HepG2 (cell line): Measurements from ENCODE around the gene PNLIPRP1.

Experiments
- CREB1 ChIP-seq, 2 experiments: fragments of 450-650 bp in 1 of 2; IDR thresholded peaks; 2 replicates each; pipeline ENCODE4 v1.6.1; 2016 to 2017; ENCODE audit warnings: control low read depth in 1 of 2, mild to moderate bottlenecking in 1 of 2, missing compliant biosample characterization in 1 of 2, missing genetic modification characterization in 1 of 2
- E2F5 ChIP-seq: sonication (generic); formaldehyde crosslinking; conservative IDR thresholded peaks from 2 replicates; pipeline ENCODE4 v1.4.0; 2020; ENCODE audit warnings: missing genetic modification reagents
- MEF2D ChIP-seq: sonication (generic); formaldehyde crosslinking; IDR thresholded peaks from 2 replicates; pipeline ENCODE4 v1.5.1; 2020; ENCODE audit warnings: mild to moderate bottlenecking, missing genetic modification reagents
- PCBP1 ChIP-seq: fragments of 200-400 bp; formaldehyde crosslinking; IDR thresholded peaks from 2 replicates; pipeline ENCODE4 v1.6.1; 2017; ENCODE audit warnings: mild to moderate bottlenecking, low read depth, low read length, borderline replicate concordance
- PHB2 ChIP-seq: fragments of 450-650 bp; IDR thresholded peaks from 2 replicates; pipeline ENCODE4 v1.6.1; 2018; ENCODE audit not compliant: partially characterized antibody
- ZBTB1 ChIP-seq: sonication (generic); formaldehyde crosslinking; IDR thresholded peaks from 2 replicates; pipeline ENCODE4 v1.4.0; 2020; ENCODE audit warnings: missing genetic modification reagents, borderline replicate concordance
- ZBTB43 ChIP-seq: sonication (generic); formaldehyde crosslinking; conservative IDR thresholded peaks from 2 replicates; pipeline ENCODE4 v1.4.0; 2020; ENCODE audit warnings: missing genetic modification reagents
- ZFP1 ChIP-seq: IDR thresholded peaks from 2 replicates; pipeline ENCODE4 v1.6.1; 2016
- ZNF136 ChIP-seq: sonication (generic); formaldehyde crosslinking; IDR thresholded peaks from 2 replicates; pipeline ENCODE4 v1.8.1; 2022; ENCODE audit warnings: low read depth, mild to moderate bottlenecking, moderate library complexity, missing genetic modification reagents
- ZNF317 ChIP-seq: sonication (generic); formaldehyde crosslinking; IDR thresholded peaks from 2 replicates; pipeline ENCODE4 v1.5.0; 2020; ENCODE audit warnings: mild to moderate bottlenecking, missing genetic modification reagents
- ZNF335 ChIP-seq: sonication (generic); formaldehyde crosslinking; IDR thresholded peaks from 2 replicates; pipeline ENCODE4 v1.4.0; 2020; ENCODE audit warnings: missing genetic modification reagents
- ZNF776 ChIP-seq: sonication (generic); formaldehyde crosslinking; IDR thresholded peaks from 2 replicates; pipeline ENCODE4 v1.4.0; 2020; ENCODE audit warnings: mild to moderate bottlenecking, missing genetic modification reagents
- TF ChIP-seq, protein P1 (sequence below): sonication (generic); formaldehyde crosslinking; IDR thresholded peaks from 2 replicates; pipeline ENCODE4 v1.5.0; 2020; ENCODE audit warnings: mild to moderate bottlenecking, missing genetic modification reagents, moderate library complexity

DNA sequence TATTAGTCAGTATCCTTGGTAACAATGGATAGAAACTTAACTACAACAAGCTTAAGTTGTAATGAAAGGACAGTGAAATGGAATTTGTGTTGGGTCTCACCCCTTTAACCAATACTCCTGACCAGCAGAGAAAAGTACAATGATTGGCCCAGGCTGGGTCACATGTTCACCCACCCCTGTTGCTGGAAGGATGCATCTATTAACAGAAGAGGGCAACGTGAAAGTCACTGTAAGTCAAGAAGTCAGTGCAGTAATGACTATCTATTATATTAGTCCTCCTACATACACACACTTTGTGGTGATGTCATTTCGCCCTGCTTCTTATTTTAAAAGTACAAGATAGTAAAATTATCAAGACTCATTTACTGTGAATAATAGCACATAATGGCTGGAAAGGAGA is 46.2 kb downstream of the PNLIPRP1 start:
- TF ChIP-seq ZNF776 (CRISPR knock-in tag) (no peak), CREB1 (IDR thresholded peaks at IDR 0.05) (no peak), CREB1 (CRISPR knock-in tag; IDR thresholded peaks at IDR 0.05) (no peak), ZNF317 (CRISPR knock-in tag) (no peak), ZFP1 (CRISPR knock-in tag) (no peak), ZBTB1 (CRISPR knock-in tag) (no peak), MEF2D (no peak), ZBTB43 (CRISPR knock-in tag) (no peak), PCBP1 (no peak), ZNF335 (CRISPR knock-in tag) (no peak), ZNF136 (no peak), PHB2 (no peak), E2F5 (CRISPR knock-in tag) (no peak)
- TF ChIP-seq, protein P1, sequence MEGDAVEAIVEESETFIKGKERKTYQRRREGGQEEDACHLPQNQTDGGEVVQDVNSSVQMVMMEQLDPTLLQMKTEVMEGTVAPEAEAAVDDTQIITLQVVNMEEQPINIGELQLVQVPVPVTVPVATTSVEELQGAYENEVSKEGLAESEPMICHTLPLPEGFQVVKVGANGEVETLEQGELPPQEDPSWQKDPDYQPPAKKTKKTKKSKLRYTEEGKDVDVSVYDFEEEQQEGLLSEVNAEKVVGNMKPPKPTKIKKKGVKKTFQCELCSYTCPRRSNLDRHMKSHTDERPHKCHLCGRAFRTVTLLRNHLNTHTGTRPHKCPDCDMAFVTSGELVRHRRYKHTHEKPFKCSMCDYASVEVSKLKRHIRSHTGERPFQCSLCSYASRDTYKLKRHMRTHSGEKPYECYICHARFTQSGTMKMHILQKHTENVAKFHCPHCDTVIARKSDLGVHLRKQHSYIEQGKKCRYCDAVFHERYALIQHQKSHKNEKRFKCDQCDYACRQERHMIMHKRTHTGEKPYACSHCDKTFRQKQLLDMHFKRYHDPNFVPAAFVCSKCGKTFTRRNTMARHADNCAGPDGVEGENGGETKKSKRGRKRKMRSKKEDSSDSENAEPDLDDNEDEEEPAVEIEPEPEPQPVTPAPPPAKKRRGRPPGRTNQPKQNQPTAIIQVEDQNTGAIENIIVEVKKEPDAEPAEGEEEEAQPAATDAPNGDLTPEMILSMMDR (CRISPR knock-in tag) = no peak
